Activated effector memory CD4-positive, alpha-beta T cell treated with anti-CD3 and anti-CD28 coated beads, Interleukin-2, amount 50 U/mL, for 16 hours (primary cell): ENCODE data around the gene MIER2.
"Not testable (repeated sequence)": the region's sequence is repeated elsewhere in the genome, so short reads cannot be mapped to it uniquely, and the experiment has no call there.

Source experiments
- DNase-seq: peaks from one replicate; pipeline ENCODE4 v3.0.0-alpha.2; 2020

The MIER2 gene

DNA sequence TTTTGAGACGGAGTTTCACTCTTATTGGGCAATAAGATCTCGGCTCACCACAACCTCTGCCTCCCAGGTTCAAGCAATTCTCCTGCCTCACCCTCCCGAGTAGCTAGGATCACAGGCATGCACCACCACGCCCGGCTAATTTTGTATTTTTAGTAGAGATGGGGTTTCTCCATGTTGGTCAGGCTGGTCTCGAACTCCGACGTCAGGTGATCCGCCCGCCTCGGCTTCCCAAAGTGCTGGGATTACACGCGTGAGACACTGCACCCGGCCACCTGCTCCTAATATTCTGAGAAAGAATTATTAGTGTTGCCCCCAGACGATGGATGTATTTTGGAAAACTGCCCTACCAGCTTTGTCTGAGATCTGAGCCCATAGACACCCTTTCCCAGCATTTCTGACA is 10.9 kb upstream of the MIER2 start:
- not testable (repeated sequence) for DNase-seq

DNA sequence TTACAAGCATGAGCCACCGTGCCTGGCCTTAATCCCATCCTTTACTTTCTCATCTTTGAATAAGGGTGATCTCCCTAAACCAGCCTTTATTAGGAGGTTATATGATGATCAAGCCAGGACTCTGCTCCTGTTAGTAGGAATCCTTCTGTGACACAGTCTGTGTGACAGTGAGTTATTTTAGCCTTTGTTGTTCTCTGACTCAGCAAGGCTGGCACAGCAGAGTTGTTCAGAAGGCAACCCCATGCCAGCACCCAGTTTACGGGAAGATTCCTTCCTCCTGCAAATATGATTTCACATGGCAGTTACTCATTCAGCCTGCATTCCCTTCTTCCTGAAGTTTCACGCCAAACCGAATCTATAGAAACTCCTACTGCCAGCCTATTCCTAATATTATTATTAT is 10.5 kb upstream of the MIER2 start:
- DNase-seq = no peak

GRCh38 chr19:351976-352625 is 7.5 kb upstream of the MIER2 start:
- no peak for DNase-seq

GRCh38 chr19:347946-348861 is 3.6 kb upstream of the MIER2 start:
- no peak for DNase-seq

DNA sequence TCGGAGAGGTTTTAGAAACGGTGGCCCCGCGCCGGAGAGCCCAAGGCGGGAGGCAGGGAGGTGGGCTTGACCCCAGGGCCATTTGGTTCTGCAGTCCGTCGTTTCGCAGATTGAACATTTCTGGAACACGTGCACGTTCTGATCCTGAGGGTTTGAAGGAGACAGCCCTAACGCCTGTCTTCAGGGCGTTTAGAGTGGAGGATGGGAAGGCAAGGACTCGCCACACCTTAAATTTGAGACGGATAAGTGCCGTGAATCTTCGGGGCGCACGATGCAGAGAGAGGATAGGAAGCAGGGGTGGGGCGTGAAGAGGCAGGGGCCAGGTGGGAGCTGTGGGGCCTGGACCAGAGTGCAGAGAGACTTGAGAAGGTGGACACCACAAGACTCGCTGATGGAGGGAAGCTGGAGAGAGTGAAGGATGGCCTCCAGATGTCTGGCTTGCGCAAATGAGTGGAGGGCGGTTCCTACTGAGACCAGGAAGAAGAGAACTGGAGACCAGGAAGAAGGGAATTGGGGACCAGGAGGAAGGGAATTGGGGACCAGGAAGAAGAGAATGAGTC is 804 bp upstream of the MIER2 start:
- DNase-seq = no peak

GRCh38 chr19:343941-344624 is 513 bp downstream of the MIER2 start:
- DNase-seq = peak; percentile 77

- DNase-seq = no peak
These were observed 1.1 kb downstream of the MIER2 start for GRCh38 chr19:343451-343931.

DNA sequence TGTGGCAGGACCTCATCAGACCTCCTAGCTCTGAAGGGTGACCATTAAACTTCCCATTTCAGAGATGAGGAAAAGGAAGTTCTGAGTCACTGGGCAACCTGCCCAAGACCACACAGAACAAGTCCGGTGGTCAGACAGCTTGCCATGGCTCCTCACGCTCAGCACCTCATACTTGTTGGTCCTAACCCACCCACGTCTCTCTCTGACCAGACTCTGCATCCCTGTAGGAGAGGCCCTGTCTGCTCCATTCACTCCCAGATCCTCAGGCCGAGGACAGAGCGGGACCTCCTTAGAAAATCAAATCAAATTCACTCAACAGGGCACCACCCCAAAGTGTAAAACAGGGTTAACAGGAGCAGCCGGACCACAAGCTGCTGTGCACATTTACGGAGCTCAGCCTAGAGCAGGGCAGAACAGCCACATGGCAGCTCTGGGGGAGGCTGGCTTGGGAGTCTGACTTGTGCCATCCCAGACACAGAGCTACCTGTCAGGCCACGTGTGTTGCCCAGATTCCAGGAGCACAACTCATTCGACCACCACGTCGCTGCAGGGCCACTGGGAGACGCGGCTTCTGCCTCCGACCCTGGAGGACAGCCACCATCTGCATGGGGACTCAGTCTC is 1.7 kb downstream of the MIER2 start:
- no peak for DNase-seq

GRCh38 chr19:342128-342455 is 2.5 kb downstream of the MIER2 start:
- DNase-seq = no peak

GRCh38 chr19:341386-342127 is 3.0 kb downstream of the MIER2 start:
- no peak for DNase-seq

DNA sequence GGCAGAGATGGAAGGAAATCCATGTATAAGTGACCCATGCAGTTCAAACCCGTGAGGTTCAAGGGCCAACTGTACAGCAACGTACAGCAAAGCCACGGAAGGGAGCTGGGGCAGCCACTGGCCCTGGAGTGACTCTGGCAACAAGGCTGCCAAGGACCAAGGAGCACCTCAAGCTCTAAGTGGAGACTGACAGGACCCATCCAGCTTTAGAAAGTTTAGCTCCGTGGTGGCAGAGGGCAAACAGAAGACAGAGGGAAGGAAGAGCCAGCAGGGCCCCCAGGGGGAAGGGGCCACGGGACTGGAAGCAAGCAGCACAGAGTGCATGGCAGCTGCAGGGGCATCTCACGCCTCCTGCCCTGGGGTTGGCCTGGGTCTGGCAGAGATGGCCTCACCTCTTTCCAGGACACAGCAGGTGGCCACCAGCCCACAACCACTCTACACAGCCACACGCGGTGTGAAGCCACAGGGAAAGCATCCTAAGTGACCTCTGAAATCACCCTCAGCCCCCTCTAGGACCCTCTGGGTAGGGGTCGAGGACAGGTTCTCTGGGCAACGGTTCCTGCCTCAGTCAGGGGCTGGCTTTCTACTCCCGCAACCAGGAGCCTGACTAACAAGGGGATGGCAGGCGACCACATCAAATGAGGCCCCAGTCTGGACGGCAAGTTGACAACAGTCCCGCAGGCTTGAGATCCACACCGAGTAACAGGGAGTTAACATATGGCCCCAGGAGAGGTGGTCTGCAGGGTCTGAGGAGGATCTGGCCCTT is 3.8 kb downstream of the MIER2 start:
- DNase-seq = peak; percentile 48

GRCh38 chr19:339262-339887 is 5.2 kb downstream of the MIER2 start:
- DNase-seq = no peak

GRCh38 chr19:338421-338820 is 6.2 kb downstream of the MIER2 start:
- DNase-seq = no peak

- no peak for DNase-seq
These were observed 8.5 kb downstream of the MIER2 start for GRCh38 chr19:336067-336614.

DNA sequence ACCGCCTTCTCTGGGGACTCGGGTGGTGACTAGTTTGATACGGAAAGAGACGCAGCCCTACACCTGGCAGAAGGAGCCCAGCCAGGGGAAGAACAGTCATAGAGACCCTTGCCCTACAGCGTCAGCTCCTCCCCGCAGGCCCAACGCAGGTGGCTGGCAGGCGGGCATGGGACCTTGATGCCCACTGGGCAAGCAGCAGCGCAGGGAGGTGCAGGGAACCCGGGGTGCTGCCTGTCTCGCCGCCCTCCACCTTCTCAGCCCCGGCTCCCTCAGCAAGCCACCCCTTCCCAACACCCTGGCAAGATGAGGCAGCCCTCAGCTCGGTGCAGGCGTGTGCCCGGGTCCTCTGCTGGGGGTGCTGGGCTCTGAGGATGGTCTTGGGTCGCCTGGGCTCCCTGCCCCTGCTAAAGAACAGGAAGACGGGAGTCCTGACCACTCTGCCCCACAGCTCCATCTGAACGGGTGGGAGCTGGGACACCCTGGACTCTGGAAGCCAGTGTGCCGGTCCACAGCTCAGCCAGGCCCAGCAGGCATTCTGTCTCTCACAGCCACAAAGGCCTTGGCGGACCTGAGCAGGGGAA is 9.0 kb downstream of the MIER2 start:
- no peak for DNase-seq

GRCh38 chr19:335072-335471 is 9.5 kb downstream of the MIER2 start:
- no peak for DNase-seq

DNA sequence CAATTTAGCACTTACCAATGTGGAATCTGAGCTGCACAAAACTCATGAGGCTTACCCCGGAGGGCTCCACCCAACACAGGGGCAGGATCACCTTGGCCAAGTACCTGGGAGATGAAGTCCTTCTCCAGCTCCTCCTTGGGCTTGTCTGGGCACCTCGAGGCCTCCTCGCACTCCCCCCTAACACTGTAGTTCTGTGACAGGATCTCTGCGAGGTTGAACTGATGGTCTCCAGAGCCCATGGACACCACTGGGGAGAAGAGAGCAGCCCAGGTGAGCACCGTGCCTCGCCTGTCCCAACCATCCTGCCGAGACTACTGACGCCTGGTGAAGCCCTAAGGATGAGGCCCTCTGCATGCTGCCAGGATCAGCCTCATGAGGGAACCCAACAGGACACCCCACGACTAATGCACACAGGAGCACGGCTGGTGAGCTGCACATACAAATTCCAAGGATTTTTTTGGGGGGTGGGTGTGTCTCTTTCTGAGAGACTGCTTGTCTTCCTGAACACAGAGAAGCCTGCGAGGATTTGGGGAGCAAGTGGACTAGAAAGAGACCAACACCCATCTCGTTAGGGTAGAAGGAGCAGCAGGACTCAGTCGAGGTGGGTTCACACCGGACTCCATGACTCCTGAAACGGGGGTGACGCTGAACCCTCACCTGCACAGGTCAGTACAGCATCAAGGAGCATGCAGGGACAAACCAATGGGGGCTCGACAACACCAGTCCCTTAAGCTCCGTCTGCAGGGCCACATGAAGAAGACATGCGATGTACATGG is 10.1 kb downstream of the MIER2 start:
- no peak for DNase-seq

- peak; percentile 12 for DNase-seq
These were observed 14.1 kb downstream of the MIER2 start for GRCh38 chr19:330503-330902.

DNA sequence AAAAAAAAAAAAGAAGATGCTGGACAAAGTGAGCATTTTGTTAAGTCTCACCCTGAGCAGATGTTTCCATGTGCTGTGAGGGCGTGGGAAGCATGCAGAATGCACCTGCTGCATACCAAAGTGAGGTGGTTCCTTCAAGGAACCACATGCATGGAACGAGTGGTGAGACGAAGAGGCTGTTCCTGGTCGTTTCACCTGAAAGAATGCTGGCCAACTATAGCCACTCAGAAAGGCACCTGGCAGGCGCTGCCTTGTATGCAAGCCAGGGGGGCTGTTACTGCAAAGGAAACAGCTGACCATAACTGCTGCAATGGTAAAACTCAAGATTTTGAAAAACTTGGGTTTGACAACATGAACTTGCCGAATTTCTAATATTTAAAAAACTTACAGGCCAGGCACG is 14.7 kb downstream of the MIER2 start:
- peak; percentile 22 for DNase-seq
